ENCODE results near the gene HEATR1. TPM values are rescaled to one million over a fixed set of nuclear protein-coding genes. Genes with fewer than 3 reads are reported as not detected.

HEATR1 gene
- total RNA-seq, 1 donor: 39.4 TPM

DNA sequence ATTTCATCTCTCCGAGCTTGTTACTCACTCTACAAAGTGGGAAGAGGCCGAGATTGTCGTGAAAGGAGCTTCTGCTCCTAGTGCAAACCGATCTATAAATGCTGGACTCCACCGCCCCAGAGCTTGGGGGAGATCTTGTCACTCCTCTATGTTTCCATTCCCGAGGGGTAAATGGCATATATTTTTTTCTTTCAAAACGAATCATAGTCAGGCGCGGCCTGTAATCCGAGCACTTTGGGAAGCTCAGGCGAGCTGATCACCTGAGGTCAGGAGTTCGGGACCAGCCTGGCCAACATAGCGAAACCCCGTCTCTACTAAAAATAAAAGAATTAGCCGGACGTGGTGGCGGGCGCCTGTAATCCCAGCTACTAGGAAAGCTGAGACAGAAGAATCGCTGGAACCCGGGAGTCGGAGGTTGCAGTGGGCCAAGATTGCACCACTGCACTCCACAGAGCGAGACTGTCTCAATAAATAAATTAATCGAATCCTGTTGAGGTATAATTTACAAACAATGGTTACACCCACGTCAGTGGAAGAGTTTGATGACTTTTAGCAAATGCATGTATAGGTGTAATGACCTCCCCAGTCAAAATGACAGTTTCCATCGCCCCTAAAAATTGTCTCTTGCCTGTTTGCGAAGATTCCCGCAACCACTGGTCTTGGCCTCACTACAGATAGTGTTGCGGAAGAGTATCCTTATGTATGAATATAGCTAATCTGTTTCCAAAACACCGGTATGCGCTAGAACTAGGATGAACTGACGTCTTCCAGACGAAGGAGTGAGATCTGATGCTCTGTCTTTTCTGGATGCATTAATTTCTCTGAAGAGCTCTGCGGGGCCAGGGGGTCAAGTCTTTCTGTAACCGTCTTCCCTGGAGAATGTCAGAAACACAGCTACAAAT lies 840 bp upstream of the HEATR1 start:
- H3K4me1 ChIP-seq (ENCODE audit: insufficient read depth, low read length): peaks cover 14% of the 10 kb centered on the region
- H3K27me3 ChIP-seq (ENCODE audit: insufficient read depth, low read length): no peaks in the 10 kb centered on the region
- H2AFZ ChIP-seq (ENCODE audit: low read length): peak overlapping the region; percentile 99
- no peaks in the 10 kb centered on the region for H4K20me1 ChIP-seq (ENCODE audit: insufficient read depth, low read length)
- H3K79me2 ChIP-seq (ENCODE audit: insufficient read depth, low read length): peaks cover 41% of the 10 kb centered on the region
- TF ChIP-seq, protein P1, sequence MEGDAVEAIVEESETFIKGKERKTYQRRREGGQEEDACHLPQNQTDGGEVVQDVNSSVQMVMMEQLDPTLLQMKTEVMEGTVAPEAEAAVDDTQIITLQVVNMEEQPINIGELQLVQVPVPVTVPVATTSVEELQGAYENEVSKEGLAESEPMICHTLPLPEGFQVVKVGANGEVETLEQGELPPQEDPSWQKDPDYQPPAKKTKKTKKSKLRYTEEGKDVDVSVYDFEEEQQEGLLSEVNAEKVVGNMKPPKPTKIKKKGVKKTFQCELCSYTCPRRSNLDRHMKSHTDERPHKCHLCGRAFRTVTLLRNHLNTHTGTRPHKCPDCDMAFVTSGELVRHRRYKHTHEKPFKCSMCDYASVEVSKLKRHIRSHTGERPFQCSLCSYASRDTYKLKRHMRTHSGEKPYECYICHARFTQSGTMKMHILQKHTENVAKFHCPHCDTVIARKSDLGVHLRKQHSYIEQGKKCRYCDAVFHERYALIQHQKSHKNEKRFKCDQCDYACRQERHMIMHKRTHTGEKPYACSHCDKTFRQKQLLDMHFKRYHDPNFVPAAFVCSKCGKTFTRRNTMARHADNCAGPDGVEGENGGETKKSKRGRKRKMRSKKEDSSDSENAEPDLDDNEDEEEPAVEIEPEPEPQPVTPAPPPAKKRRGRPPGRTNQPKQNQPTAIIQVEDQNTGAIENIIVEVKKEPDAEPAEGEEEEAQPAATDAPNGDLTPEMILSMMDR (IDR thresholded peaks at IDR 0.05; ENCODE audit: extremely low read depth, low read depth, low read length): no peak
- peak overlapping the region; percentile 98 for H3K4me2 ChIP-seq (ENCODE audit: insufficient read depth, low read length)
- DNase-seq (ENCODE audit: insufficient read length, low spot score, missing footprints): peak; percentile 10
- H3K9me3 ChIP-seq (ENCODE audit: low read depth, low read length): no peaks in the 10 kb centered on the region
- peak overlapping the region; percentile 80 for H3K27ac ChIP-seq (ENCODE audit: low read depth, low read length)
- peaks cover 13% of the 10 kb centered on the region for H3K36me3 ChIP-seq (ENCODE audit: insufficient read depth, low read length)
- peak overlapping the region; percentile 92 for H3K4me3 ChIP-seq (ENCODE audit: insufficient read depth, low read length)

DNA sequence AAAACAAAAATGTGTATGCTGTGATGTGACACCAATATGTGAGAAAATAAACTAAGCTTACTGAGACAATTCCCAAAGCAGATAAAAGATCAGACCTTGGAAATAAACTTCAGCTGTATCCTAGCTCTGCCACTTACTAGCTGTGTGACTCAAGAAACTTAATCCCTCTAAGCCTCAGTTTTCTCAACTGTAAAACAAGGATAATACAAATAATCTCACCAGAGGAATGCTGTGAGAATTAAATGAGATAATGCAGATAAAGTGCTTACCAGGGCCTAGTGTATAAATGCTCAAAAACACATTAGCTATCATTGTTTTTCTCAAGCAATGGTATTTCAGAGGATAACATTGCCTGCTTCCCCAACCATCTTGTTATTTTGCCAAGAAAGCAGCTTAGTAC lies 2.1 kb downstream of the HEATR1 start:
- Histone ChIP-seq H3K27ac (ENCODE audit: low read depth, low read length) (no peak overlapping the region), H3K9me3 (ENCODE audit: low read depth, low read length) (no peaks in the 10 kb centered on the region), H3K4me1 (ENCODE audit: insufficient read depth, low read length) (peaks cover 14% of the 10 kb centered on the region), H3K36me3 (ENCODE audit: insufficient read depth, low read length) (peaks cover 21% of the 10 kb centered on the region), H3K79me2 (ENCODE audit: insufficient read depth, low read length) (peaks cover 48% of the 10 kb centered on the region), H4K20me1 (ENCODE audit: insufficient read depth, low read length) (no peaks in the 10 kb centered on the region), H2AFZ (ENCODE audit: low read length) (no peak overlapping the region), H3K4me3 (ENCODE audit: insufficient read depth, low read length) (no peak overlapping the region), H3K4me2 (ENCODE audit: insufficient read depth, low read length) (no peak overlapping the region), H3K27me3 (ENCODE audit: insufficient read depth, low read length) (no peaks in the 10 kb centered on the region)
- TF ChIP-seq, protein P1 (IDR thresholded peaks at IDR 0.05; ENCODE audit: extremely low read depth, low read depth, low read length): no peak
- DNase-seq (ENCODE audit: insufficient read length, low spot score, missing footprints): no peak

DNA sequence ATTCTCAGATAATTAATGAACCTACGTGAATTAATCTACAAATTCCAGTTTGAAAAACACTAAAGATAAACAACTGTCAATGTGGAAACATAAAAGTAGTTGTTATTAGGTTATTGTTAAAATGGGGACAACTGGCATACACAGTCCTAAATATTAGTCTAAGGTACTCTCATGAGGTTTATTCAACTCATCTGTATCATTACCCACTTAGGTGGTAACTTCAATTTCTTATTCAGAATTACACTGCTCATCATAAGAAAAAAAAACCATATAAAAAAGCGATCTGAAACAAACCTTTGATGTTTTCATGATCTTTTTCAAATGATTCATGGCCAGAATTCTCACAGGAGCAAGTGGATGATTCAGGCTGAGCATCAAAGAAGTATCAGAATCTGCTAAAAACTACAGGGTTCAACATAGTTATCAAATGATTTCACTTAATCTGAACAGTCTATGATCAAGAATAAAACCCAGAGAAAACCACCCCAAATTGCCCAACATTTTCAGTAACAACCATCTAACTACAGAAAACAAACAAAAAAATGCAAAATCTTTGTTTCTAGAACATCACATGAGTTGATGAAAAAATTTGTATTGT lies 13.7 kb downstream of the HEATR1 start:
- Histone ChIP-seq H3K4me3 (ENCODE audit: insufficient read depth, low read length) (no peak overlapping the region), H3K36me3 (ENCODE audit: insufficient read depth, low read length) (peaks cover 64% of the 10 kb centered on the region), H3K27me3 (ENCODE audit: insufficient read depth, low read length) (no peaks in the 10 kb centered on the region), H2AFZ (ENCODE audit: low read length) (no peak overlapping the region), H3K27ac (ENCODE audit: low read depth, low read length) (no peak overlapping the region), H3K4me1 (ENCODE audit: insufficient read depth, low read length) (no peaks in the 10 kb centered on the region), H3K79me2 (ENCODE audit: insufficient read depth, low read length) (no peaks in the 10 kb centered on the region), H3K4me2 (ENCODE audit: insufficient read depth, low read length) (no peak overlapping the region), H3K9me3 (ENCODE audit: low read depth, low read length) (no peaks in the 10 kb centered on the region), H4K20me1 (ENCODE audit: insufficient read depth, low read length) (no peaks in the 10 kb centered on the region)
- no peak for DNase-seq (ENCODE audit: insufficient read length, low spot score, missing footprints)
- TF ChIP-seq, protein P1 (IDR thresholded peaks at IDR 0.05; ENCODE audit: extremely low read depth, low read depth, low read length): no peak

DNA sequence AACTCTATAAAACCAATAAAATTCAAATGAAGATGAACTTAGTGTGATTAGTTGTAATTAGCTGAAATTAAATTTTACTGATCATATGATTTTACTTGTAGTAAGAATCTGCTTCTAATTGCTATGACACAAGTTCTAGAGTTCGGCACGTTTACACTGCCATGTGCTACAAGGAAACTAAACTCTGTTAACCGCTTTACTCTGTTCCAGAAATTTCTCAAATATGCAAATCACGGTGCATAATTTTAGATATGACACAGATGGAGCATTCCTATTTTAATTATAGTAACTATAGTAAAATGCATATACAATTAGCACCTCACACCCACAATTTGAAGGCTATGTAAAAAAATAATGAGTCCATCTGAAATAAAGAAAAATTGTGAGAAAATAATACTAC lies 14.8 kb downstream of the HEATR1 start:
- Histone ChIP-seq H3K4me1 (ENCODE audit: insufficient read depth, low read length) (no peaks in the 10 kb centered on the region), H3K4me3 (ENCODE audit: insufficient read depth, low read length) (no peak overlapping the region), H3K36me3 (ENCODE audit: insufficient read depth, low read length) (peaks cover 61% of the 10 kb centered on the region), H2AFZ (ENCODE audit: low read length) (no peak overlapping the region), H4K20me1 (ENCODE audit: insufficient read depth, low read length) (no peaks in the 10 kb centered on the region), H3K9me3 (ENCODE audit: low read depth, low read length) (no peaks in the 10 kb centered on the region), H3K27me3 (ENCODE audit: insufficient read depth, low read length) (no peaks in the 10 kb centered on the region), H3K4me2 (ENCODE audit: insufficient read depth, low read length) (no peak overlapping the region), H3K27ac (ENCODE audit: low read depth, low read length) (no peak overlapping the region), H3K79me2 (ENCODE audit: insufficient read depth, low read length) (no peaks in the 10 kb centered on the region)
- TF ChIP-seq, protein P1 (IDR thresholded peaks at IDR 0.05; ENCODE audit: extremely low read depth, low read depth, low read length): no peak
- no peak for DNase-seq (ENCODE audit: insufficient read length, low spot score, missing footprints)
